Endothelial cell of umbilical vein (primary cell): Measurements from ENCODE around the gene RAD9A. TPM values are rescaled to one million over a fixed set of nuclear protein-coding genes. Genes with fewer than 3 reads are reported as not detected.
A peak's percentile ranks its signal among the peaks of the same experiment; 100 is the strongest.

Source experiments
- BruUV-seq: library from RNA; stranded (reverse); fragments of 400-500 nt; replicated peaks from 2 replicates; lab custom pipeline; 2021; lab: Mats Ljungman, UMichigan
- CTCF ChIA-PET: fragments of 300-600, 350-600 bp; sonication (Branson Sonifier 250); formaldehyde crosslinking; loops from one replicate; lab custom pipeline; 2021; ENCODE audit warnings: antibody characterized with exemption, inconsistent platforms; lab: Charles Lee
- POLR2A ChIA-PET: fragments of 300-600, 350-600 bp; sonication (Branson Sonifier 250); formaldehyde crosslinking; loops from one replicate; lab custom pipeline; 2021; ENCODE audit warnings: antibody characterized with exemption, inconsistent platforms; lab: Charles Lee
- DNase-seq: peaks from one replicate; pipeline ENCODE4 v3.0.0-alpha.2; 2011; ENCODE audit warnings: low read depth, low spot score
- FAIRE-seq: peaks from 2 replicates; lab custom pipeline; 2011; peaks lifted over from hg19 to GRCh38; lab: Jason Lieb, UNC
- H2AFZ ChIP-seq: 2 replicates; pipeline ENCODE4 v1.6.0; 2012; ENCODE audit warnings: low read depth, low read length, control low read depth, inconsistent platforms
- H3K27ac ChIP-seq: 2 replicates; pipeline ENCODE4 v1.5.1; 2011; ENCODE audit warnings: low read depth, mild to moderate bottlenecking, control low read depth, low read length, moderate library complexity; ENCODE audit not compliant: insufficient read depth
- H3K27me3 ChIP-seq, 2 experiments: 2 replicates each; pipeline versions ENCODE4 v1.6.0 to v1.6.1; 2011; ENCODE audit warnings: low read length in 2 of 2, mixed read lengths in 1 of 2; ENCODE audit not compliant: control insufficient read depth in 2 of 2, insufficient read depth in 2 of 2
- H3K36me3 ChIP-seq, 2 experiments: 2 replicates in 1 of 2; 3 replicates in 1 of 2; pipeline ENCODE4 v1.5.1; 2011; ENCODE audit warnings: low read length in 2 of 2, mild to moderate bottlenecking in 1 of 2, moderate library complexity in 1 of 2; ENCODE audit not compliant: control insufficient read depth in 2 of 2, insufficient read depth in 2 of 2; ENCODE audit errors: extremely low read depth in 1 of 2
- H3K4me1 ChIP-seq: 3 replicates; pipeline ENCODE4 v1.5.1; 2011; ENCODE audit warnings: mild to moderate bottlenecking, low read length; ENCODE audit not compliant: control insufficient read depth, insufficient read depth; ENCODE audit errors: extremely low read depth
- H3K4me2 ChIP-seq: 2 replicates; pipeline ENCODE4 v1.6.1; 2011; ENCODE audit warnings: low read length, control low read depth, mixed read lengths; ENCODE audit not compliant: insufficient read depth
- H3K4me3 ChIP-seq, 3 experiments: fragments of 200-600 bp in 1 of 3; sonication (generic), shearing (Covaris generic) in 1 of 3; replicated peaks in 1 of 3; 2 replicates each; pipeline ENCODE4 v1.5.1; 2011 to 2016; ENCODE audit warnings: control low read depth in 3 of 3, low read length in 3 of 3, mild to moderate bottlenecking in 2 of 3, inconsistent platforms in 1 of 3, low read depth in 1 of 3, moderate library complexity in 1 of 3; ENCODE audit not compliant: insufficient read depth in 1 of 3
- H3K79me2 ChIP-seq: 2 replicates; pipeline ENCODE4 v1.6.0; 2012; ENCODE audit warnings: low read length, inconsistent platforms; ENCODE audit not compliant: control insufficient read depth, insufficient read depth
- H3K9ac ChIP-seq: replicated peaks from 2 replicates; pipeline ENCODE3; 2011; ENCODE audit warnings: low read length, control low read depth; ENCODE audit not compliant: insufficient read depth; ENCODE audit errors: extremely low read depth
- H3K9me1 ChIP-seq: replicated peaks from 3 replicates; pipeline ENCODE4 v1.6.0; 2011; ENCODE audit warnings: mild to moderate bottlenecking, low read length; ENCODE audit not compliant: control insufficient read depth, insufficient read depth; ENCODE audit errors: extremely low read depth
- H3K9me3 ChIP-seq: replicated peaks from 2 replicates; pipeline ENCODE4 v1.5.1; 2012; ENCODE audit warnings: low read length, inconsistent platforms; ENCODE audit not compliant: control insufficient read depth, insufficient read depth
- H4K20me1 ChIP-seq: replicated peaks from 2 replicates; pipeline ENCODE3; 2011; ENCODE audit warnings: mild to moderate bottlenecking, low read length; ENCODE audit not compliant: control insufficient read depth, insufficient read depth; ENCODE audit errors: extremely low read depth
- CTCF ChIP-seq, 2 donors: IDR thresholded peaks; 1 replicate in 1 of 2; 2 replicates in 1 of 2; pipeline ENCODE4 v1.5.1; 2011; ENCODE audit warnings: low read length in 2 of 2, mild to moderate bottlenecking in 2 of 2, moderate library complexity in 2 of 2, control low read depth in 1 of 2, inconsistent platforms in 1 of 2, low read depth in 1 of 2; ENCODE audit not compliant: insufficient read depth in 1 of 2; ENCODE audit errors: extremely low read depth in 1 of 2
- EZH2 ChIP-seq: IDR thresholded peaks from 2 replicates; pipeline ENCODE4 v1.6.1; 2012; ENCODE audit warnings: borderline replicate concordance, low read depth, mild to moderate bottlenecking, moderate library complexity, low read length, inconsistent platforms; ENCODE audit not compliant: severe bottlenecking
- FOS ChIP-seq: IDR thresholded peaks from 2 replicates; pipeline ENCODE4 v1.6.1; 2011; ENCODE audit warnings: mild to moderate bottlenecking, low read length, moderate library complexity, borderline replicate concordance; ENCODE audit not compliant: insufficient read depth
- GATA2 ChIP-seq: IDR thresholded peaks from 2 replicates; pipeline ENCODE4 v1.7.0; 2011; ENCODE audit warnings: low read depth, mild to moderate bottlenecking, moderate library complexity, mixed read lengths, low read length; ENCODE audit not compliant: insufficient read length, insufficient read depth
- MAX ChIP-seq: IDR thresholded peaks from 2 replicates; pipeline ENCODE4 v1.6.1; 2011; ENCODE audit not compliant: insufficient read depth, insufficient read length
- MYC ChIP-seq: IDR thresholded peaks from one replicate; pipeline ENCODE4 v1.6.1; 2011; ENCODE audit warnings: mild to moderate bottlenecking, low read depth, low read length
- POLR2A ChIP-seq: IDR thresholded peaks from 2 replicates; pipeline ENCODE4 v1.6.1; 2012; ENCODE audit warnings: low read depth, mild to moderate bottlenecking, control low read depth, low read length
- POLR2AphosphoS5 ChIP-seq: IDR thresholded peaks from 2 replicates; pipeline ENCODE4 v1.6.1; 2012; ENCODE audit warnings: low read depth, mild to moderate bottlenecking, control low read depth, low read length, moderate library complexity; ENCODE audit not compliant: insufficient read depth
- dilution Hi-C: fragments of 300-500 bp; cut with MboI; formaldehyde crosslinking; loops from one replicate; pipeline ENCODE4 v1.15.0; 2019; ENCODE audit warnings: low sequenced_read_pairs; ENCODE audit not compliant: extremely low pct_ligation_motif_present
- intact Hi-C: fragments of 100-400 bp; cut with micrococcal nuclease; formaldehyde crosslinking; loops from one replicate; pipeline ENCODE4 v1.10.0; 2022
- polyA plus RNA-seq, 4 experiments: library from polyadenylated mRNA; depleted of rRNA in 3 of 4; stranded (reverse) in 3 of 4; unstranded in 1 of 4; fragments of >200 nt; gene quantifications; 2 replicates each; pipeline versions ENCODE4 v1.2.1 to v1.2.3, GENCODE V29; 2011 to 2012; ENCODE audit warnings: missing spikeins in 1 of 4
- total RNA-seq: library from RNA; stranded (reverse); gene quantifications from 2 replicates; pipeline ENCODE4 v1.2.3, GENCODE V29; 2021

RAD9A gene
- total and polyA plus RNA-seq, 2 donors (not counting 3 experiments of a cell fraction or from before 2014, with no cell fraction given) = 18.4 to 22.2 TPM

- Histone ChIP-seq H3K79me2 (no peaks in the 10 kb centered on the region), H3K4me2 (peak overlapping the region; percentile 82), H3K9me1 (no peaks in the 10 kb centered on the region), H4K20me1 (no peaks in the 10 kb centered on the region), H3K4me3 (peak overlapping the region in 2 of 3 experiments; percentile 37 to 56), H2AFZ (peak overlapping the region; percentile 87), H3K9me3 (no peaks in the 10 kb centered on the region), H3K36me3 (no peaks in the 10 kb centered on the region), H3K4me1 (peaks cover 4% of the 10 kb centered on the region), H3K27ac (peak overlapping the region; percentile 51), H3K27me3 (peaks cover 0 to 4% of the 10 kb centered on the region in 2 experiments), H3K9ac (peak overlapping the region; percentile 56)
- CTCF ChIA-PET = interaction anchor here (0.9 to 2.7 kb wide), 4 partner anchors 14 to 31 kb away, joined by 3 to 19 read pairs (median 4); partner anchors contain the start of genes PPP1CA and TBC1D10C
- dilution Hi-C loops = no loop called here
- FAIRE-seq = peak; percentile 82
- no TSS peak for BruUV-seq
- TF ChIP-seq MAX (no peak), FOS (no peak), POLR2AphosphoS5 (peak; percentile 72), GATA2 (no peak), POLR2A (peak; percentile 66), EZH2 (no peak), CTCF (IDR thresholded peaks at IDR 0.05; ENCODE audit: extremely low read depth in 1 of 2, insufficient read depth in 1 of 2, low read depth in 1 of 2, low read length in 2 of 2) (no peak), MYC (no peak)
- peak; percentile 92 for DNase-seq
- intact Hi-C loops = loop anchor here (1.0 to 2.0 kb wide), 2 partner anchors 19 to 44 kb away; no protein-coding TSS in a partner anchor
- POLR2A ChIA-PET = interaction anchor here (0.7 to 1.0 kb wide), 2 partner anchors 19 to 51 kb away, joined by 4 to 8 read pairs; partner anchors contain the start of gene PPP1CA
Observed at GRCh38 chr11:67420646-67421429, 29.1 kb downstream of the RAD9A start.
